Stimulated activated CD8-positive, alpha-beta memory T cell treated with anti-CD3 and anti-CD28 coated beads, Interleukin-4, amount 100 ng/mL, for 24 hours (primary cell): ENCODE results near the gene TSC22D1.
"Not testable (repeated sequence)": the region's sequence is repeated elsewhere in the genome, so short reads cannot be mapped to it uniquely, and the experiment has no call there.

Source experiments
- DNase-seq: peaks from one replicate; pipeline ENCODE4 v3.0.0-alpha.2; 2020; ENCODE audit warnings: low read depth

Gene TSC22D1

DNA sequence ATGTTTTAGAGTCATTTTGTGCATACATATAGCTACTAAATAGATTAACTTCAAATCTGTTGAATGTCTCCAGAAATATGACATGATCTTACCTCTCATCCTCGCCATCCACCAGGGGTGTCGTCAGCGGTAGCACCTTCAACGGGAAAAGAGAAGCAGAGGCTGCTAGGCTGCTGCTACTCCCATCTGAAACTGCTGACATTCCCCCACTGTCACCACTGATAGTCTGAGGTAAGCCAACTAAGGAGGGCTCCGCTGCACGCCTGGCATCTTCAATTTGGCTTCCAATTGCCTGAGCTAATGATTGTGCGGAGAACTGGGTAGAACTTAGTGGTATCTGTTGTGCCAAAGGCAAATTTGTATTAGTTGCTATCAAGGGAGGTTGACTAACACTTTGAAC, 3.1 kb downstream of the TSC22D1 start:
- no peak for DNase-seq

DNA sequence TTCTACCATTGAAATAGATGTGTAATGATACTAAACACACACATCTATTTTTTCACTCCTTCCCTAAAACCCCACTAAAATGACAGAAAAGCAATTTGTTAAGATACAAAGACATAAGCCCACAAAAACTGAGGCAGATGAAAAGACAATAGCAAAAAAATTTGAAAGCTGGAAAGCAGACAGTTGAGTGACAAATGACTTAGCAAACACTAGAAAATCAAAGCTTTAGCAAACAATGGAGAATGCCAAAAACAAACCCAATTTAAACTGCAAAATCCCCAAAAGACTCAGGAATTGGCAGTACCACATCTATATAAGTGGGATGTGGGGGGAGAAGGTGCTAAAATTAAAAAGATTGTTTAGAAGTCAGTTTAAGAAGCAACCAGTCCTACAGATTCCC, 9.5 kb downstream of the TSC22D1 start:
- no peak for DNase-seq

DNA sequence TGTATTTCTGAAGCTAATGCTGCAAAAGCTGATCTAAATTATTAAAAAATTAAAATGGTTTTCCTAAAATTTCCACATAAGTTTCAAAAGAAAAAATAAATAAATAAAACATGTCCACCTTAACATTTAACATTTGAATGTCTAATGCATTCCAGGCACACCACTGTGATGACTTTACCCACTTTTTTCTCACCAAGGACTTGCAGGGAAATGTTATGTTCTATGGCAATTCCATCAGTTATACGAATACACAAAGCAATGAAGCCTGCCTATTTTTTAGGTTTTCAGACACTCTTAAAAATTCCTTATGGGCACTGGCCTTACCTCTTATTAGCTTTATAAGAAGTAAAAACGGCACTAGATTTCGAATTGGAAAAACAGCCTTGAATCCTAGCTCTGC, 10.2 kb downstream of the TSC22D1 start:
- DNase-seq, result no peak

DNA sequence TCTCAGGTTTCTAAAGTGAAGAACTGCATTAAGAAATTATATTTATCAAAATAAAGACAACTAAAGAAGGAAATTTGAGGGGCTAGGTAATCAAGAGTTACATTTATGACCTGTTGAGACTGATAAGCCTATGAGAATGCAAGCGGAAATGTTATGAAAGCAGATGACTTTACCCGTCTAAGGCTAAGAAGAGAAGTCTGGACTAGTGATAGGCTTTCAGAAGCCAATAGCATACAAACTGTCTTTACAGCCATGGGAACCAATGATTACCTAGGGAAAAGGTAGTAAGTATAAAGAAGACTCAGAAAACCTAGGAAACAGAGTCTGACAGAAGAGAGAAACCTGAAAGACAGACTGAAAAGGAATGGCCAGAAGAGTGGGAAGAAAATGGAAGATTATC, 11.2 kb downstream of the TSC22D1 start:
- DNase-seq, result no peak

DNA sequence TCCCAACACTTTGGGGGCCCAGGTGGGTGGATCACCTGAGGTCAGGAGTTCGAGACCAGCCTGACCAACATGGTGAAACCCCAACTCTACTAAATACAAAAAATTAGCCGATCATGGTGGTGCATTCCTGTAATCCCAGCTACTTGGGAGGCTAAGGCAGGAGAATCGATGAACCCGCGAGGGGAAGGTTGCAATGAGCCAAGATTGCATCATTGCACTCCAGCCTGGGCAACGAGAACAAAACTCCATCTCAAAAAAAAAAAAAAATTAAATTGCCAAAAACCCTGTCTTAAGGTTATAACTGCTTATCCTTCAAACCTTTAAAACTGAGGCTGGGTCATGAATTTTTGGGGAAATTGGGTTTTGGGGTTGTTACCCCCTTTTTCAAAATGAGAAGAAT, 13.3 kb downstream of the TSC22D1 start:
- not testable (repeated sequence) for DNase-seq

DNA sequence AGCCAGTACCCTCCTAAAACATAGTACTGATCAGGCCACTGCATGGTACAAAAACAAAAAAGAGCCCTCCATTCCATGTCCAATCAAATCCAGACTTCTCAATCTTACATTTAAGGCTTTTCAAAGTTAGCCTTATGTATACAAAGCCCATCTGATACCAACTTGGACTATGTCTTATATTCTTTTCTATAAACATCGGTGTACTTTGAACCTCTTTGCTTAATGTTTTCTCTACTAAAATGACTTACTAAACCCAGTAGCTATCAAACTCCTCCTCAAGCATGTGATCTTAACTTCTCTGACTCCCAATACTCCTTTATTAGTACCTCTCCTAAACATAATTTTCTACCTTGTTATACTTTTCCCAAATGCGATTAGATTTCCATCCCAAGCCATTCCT, 14.8 kb downstream of the TSC22D1 start:
- DNase-seq, result no peak

- DNase-seq, result no peak
These were observed 18.1 kb downstream of the TSC22D1 start for GRCh38 chr13:44557986-44558385.

DNA sequence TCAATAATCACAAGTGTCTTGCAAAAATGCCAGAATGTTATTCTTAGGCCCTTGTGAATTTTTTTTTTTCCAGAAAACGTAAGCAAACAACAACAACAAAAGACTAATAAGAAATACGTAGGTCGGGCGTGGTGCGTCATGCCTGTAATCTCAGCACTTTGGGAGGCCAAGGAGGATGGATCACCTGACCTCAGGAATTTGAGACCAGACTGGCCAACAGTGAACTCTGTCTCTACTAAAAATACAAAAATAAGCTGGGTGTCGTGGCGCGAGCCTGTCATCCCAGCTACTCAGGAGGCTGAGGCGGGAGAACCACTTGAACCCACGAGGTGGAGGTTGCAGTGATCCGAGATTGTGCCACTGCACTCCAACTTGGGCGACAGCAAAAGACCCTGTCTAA, 20.9 kb downstream of the TSC22D1 start:
- no peak for DNase-seq

DNA sequence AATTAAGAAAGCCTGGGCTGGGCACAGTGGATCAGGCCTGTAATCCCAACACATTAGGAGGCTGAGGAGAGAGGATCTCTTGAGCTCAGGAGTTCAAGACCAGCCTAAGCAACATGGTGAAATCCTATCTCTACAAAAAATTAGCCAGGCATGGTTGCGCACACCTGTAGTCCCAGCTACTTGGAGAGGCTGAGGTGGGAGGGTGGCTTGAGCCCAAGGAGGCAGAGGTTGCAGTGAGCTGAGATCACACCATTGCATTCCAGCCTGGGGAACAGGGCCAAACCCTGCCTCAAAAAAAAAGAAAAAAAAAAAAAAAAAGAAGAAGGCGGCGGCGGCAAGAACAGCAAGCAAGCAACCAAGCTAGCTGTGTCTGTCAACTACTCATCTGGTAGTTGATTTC, 26.7 kb downstream of the TSC22D1 start:
- DNase-seq, result no peak

DNA sequence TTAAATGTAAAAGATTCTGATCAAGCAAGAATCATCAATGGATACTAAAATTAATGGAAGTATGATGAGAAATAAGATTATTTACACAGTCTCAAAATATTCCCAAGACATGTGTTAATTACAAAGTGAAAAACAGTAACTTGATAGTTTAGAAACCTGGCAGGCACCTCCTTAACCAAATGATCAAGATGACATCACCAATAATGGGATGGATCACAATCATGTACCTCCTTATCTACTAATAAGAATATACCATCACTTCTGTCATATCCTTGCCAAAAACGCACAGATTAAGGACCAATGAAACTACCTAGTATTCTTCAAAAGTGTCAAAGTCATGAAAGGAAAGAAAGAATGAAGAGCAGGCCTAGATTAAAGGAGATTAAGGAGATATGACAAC, 30.0 kb downstream of the TSC22D1 start:
- no peak for DNase-seq

GRCh38 chr13:44543369-44543768, 32.8 kb downstream of the TSC22D1 start:
- no peak for DNase-seq

DNA sequence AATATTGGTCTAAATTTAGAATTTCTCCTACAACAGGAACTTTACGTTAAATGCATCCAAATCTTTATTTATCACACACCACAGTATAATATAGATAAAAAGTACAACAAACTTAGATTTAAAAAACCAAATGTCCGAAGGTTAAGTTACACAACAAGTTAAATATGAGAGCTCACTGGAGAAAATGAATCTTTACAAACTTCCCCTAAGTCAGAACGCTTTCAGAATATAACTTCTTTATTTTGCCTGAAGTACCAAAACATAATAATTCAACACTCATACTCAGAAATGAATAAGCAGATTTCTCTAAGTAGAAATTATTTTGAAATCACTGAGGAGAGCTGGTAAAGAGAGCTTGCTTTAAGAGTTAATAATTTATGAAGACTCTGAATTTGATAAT, 33.8 kb downstream of the TSC22D1 start:
- DNase-seq, result no peak

GRCh38 chr13:44541601-44542000, 34.5 kb downstream of the TSC22D1 start:
- DNase-seq, result no peak

DNA sequence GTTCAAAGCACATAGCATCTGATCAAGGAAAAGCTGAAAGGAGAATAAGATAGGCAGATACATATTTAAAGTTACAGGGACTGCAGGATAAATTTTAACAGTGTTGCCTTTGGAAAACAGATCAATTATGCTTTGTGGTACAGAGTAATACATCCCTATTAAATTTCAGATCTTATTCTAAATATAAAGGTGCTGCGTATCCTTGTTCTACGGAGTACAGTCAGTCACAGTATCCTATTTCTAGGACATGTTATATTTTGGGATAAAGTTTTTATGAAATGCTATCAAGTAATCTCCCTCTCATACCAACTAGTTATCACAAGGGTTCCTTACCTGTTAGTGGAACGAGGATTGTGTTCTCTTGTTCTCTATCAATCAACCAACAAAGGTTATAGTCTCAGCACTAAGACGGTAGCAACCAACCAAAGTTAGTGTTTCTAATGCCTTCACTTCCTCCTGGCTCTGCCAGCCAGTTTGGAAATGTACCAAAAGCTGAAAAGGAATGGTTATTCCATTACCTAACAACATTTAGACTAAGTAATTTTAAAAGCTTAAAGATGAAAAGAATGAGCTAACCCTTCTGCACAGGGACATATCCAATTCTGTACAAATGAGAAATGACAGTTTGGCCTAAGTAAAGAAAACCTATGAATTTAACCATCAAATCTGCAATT, 35.2 kb downstream of the TSC22D1 start:
- no peak for DNase-seq

GRCh38 chr13:44537248-44537647, 38.9 kb downstream of the TSC22D1 start:
- no peak for DNase-seq

DNA sequence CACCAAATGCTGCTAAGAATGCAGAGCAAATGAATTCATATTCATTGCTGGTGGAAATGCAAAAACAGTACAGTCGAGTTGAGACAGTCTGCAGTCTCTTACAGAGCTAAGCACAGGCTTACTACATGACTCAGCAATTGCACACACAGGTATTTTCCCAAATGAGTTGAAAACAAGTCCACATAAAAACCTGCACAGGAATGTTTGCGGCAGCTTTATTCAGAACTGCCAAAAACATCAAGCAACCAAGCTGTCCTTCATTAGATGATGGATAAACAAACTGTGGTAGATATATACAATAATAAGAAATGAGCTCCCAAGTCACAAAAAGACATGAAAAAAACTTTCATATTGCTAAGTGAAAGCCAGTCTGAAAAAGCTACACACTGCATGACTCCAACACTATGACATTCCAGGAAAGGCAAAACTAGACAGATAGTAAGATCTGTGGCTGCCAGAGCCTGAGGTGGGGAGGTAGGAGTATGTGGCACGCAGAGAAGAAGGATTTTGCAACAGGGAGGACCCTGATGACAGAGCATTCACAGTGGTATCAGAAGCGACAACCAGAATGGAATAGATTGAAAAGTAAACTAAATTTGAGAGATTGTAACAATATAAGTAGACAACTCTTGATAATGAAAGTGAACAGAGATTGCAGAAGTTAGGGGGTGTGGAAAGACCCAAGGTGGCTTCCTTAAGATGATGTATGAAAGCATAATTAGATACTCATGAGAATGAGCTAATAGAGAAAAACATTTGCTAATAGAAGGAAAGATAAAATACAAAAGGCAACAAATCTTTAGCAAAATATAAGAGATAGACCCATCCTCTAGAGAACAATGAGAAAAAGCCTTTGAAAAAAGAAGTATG, 52.7 kb downstream of the TSC22D1 start:
- DNase-seq, result no peak

GRCh38 chr13:44519642-44520041, 56.5 kb downstream of the TSC22D1 start:
- DNase-seq, result no peak

GRCh38 chr13:44516771-44517170, 59.4 kb downstream of the TSC22D1 start:
- DNase-seq, result no peak

GRCh38 chr13:44514278-44514677, 61.9 kb downstream of the TSC22D1 start:
- no peak for DNase-seq

- DNase-seq, result not testable (repeated sequence)
These were observed 66.3 kb downstream of the TSC22D1 start for GRCh38 chr13:44509853-44510252.

DNA sequence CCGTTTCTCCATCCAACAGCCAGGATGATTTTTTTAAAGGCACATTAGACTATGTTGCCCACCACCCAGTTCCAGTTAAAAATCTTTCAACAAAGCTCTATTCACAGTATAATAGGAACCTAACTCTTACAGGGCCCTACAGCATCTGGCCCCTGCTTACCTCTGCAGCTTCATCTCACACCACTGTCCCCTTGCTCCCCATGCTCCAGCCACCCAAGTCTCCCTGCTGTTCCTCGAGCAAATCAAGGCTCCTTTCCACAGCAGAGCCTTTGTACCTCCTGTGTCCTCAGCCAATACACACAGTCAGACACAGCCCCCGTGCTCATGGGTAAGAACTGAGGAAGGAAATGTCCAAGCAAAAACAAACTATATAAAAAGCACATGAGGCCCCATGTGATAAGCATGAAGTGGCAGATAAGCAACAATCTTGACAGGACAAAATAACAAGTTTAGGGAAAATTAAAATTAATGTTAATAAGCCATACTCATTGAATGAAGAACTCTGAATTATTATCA, 67.5 kb downstream of the TSC22D1 start:
- no peak for DNase-seq

GRCh38 chr13:44507639-44508038, 68.5 kb downstream of the TSC22D1 start:
- no peak for DNase-seq

- no peak for DNase-seq
These were observed 69.4 kb downstream of the TSC22D1 start for GRCh38 chr13:44506719-44507118.
